Measurements from ENCODE around the gene CDX2.
"Not testable (repeated sequence)": the region's sequence is repeated elsewhere in the genome, so short reads cannot be mapped to it uniquely, and the experiment has no call there.

The CDX2 gene

GRCh38 chr13:27965740-27966640 lies 3.1 kb downstream of the CDX2 start:
- no peak for DNase-seq (ENCODE audit: extremely low read depth in 1 of 2, low read depth in 1 of 2)

GRCh38 chr13:27965343-27965739 lies 3.8 kb downstream of the CDX2 start:
- no peak for DNase-seq (ENCODE audit: extremely low read depth in 1 of 2, low read depth in 1 of 2)

DNA sequence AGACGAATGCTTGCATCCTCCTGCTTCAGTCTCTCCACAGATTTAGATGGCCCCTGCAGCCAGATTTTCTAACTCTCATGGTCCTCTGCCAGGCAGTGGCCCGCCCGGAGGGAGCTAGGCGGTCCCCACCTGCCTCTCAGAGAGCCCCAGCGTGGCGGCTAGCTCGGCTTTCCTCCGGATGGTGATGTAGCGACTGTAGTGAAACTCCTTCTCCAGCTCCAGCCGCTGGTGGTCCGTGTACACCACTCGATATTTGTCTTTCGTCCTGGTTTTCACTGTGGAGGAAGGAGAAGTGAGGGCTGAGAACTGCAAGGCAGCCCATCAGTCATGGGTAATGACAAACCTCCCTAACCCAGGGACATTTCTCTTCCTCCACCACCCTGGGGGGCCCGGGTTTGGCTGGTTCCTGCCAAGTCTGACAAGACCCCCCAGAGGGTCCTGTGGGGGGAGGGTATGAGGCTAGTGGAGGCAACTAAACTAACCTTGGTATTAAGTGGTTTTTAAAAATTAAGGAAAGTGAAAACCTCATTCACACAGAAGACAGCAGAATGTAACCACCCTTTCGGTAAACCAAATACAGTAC lies 4.3 kb downstream of the CDX2 start:
- DNase-seq (ENCODE audit: extremely low read depth in 1 of 2, low read depth in 1 of 2), result no peak

- DNase-seq (ENCODE audit: extremely low read depth in 1 of 2, low read depth in 1 of 2), result not testable (repeated sequence)
Measured at GRCh38 chr13:27964206-27964605, 4.9 kb downstream of the CDX2 start.

DNA sequence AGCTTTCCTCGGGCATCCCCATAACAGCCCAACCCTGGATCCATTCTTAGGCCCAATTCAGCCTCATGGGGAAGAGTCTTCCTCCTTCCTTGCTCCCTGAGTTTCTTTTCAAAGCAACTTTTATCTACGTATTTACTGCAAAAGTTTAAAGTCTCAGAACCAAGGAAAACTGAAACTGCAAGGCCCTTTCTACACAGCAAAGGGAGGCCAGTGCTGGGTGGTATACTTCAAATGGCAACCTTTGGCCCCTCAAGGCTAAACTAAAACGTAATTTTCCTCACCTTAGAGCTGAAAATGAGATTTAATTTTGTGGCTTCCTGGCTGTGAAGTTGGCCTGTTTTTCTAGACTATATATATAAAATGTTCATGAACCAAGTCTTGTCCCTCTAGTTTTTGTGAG lies 5.6 kb downstream of the CDX2 start:
- no peak for DNase-seq (ENCODE audit: extremely low read depth in 1 of 2, low read depth in 1 of 2)

DNA sequence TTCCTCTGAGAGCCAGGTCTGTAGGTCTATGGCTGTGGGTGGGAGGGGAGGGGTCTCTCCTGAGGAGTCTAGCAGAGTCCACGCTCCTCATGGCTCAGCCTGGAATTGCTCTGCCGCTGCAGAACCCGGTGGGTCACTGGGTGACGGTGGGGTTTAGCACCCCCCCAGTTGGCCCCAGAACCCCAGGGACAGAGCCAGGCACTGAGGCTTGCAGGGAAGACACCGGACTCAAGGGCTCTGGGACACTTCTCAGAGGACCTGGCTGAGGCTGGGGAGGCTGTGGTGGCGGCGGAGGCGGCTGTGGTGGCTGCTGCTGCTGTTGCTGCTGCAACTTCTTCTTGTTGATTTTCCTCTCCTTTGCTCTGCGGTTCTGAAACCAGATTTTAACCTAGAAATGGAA lies 6.1 kb downstream of the CDX2 start:
- no peak for DNase-seq (ENCODE audit: extremely low read depth in 1 of 2, low read depth in 1 of 2)

- DNase-seq (ENCODE audit: extremely low read depth in 1 of 2, low read depth in 1 of 2), result no peak
Measured at GRCh38 chr13:27962128-27962841, 6.8 kb downstream of the CDX2 start.

- no peak for DNase-seq (ENCODE audit: extremely low read depth in 1 of 2, low read depth in 1 of 2)
Measured at GRCh38 chr13:27961227-27962085, 7.7 kb downstream of the CDX2 start.

DNA sequence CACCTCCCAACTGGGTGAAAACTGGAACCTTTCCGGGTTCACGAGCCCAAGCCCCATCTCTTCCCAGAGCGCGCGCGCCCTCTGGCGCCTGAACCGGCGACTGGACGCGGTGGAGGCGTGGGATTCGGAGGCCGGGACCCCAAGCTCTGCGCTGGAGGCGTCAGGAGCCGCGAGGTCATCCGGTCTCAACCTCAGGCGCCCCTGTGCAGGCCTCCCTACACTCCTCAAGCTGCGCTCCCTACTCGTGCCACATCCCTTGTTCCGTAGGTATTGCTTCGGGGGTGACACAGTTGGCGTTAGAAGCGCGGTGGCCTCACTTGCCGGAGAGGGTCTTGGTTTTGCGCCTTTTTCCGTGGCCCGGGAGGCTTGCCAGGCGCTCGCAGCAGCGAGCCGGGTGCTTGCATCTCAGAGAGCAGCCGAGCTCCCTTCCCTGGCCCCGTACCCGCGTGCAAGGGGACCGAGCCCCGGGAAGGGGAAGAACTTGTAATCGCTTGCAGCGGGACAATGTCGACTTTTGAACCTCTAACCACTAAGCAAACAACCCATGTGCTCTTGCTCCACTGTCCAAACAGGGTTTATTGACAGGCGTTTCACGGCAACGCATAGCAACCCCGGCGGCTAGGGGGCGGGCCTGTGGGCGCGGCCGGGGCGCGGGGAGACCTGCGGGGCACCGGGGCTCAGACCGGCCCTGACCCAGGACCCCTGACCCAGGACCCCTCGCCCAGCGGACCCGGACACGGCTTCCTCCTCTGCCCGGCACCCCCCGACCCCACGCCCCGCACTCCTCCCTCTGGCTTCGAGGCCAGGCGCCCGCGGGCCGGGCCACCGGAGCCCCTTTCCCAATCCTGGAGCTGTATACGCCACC lies 8.5 kb downstream of the CDX2 start:
- DNase-seq (ENCODE audit: extremely low read depth in 1 of 2, low read depth in 1 of 2), result no peak

GRCh38 chr13:27959976-27960361 lies 9.1 kb downstream of the CDX2 start:
- no peak for DNase-seq (ENCODE audit: extremely low read depth in 1 of 2, low read depth in 1 of 2)

DNA sequence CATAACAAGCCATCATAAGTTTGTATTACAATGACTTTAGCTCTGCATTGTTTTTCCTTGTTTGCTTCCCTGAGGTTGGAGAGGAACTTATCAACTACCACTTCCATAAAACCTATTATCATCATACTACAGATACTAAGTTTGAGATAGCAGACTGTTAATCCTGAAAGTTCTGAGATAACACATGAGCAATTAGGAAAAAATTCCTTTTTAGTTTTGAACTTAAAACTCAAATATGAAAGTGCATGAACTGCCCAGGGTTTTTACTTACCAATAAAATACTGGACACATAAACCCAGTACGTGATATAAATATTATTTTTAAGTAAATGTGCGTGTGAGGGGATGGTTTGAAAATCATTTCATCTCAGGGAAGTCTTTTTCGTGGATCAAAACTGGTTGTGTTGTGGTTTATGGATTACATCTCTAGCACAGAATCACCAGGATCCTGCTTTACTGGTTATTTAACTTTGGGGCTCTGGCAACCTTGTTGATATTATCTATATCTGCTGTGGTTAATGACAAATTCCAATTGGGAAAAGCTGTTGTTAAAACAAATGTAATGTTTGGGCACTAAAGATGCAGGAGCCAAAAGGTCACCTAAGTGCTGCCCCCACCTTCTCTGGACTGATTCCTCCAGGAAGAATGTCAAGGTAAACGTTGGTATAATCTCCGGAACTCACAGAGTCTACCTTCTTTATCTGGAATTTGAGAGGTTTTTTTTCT lies 12.4 kb downstream of the CDX2 start:
- DNase-seq (ENCODE audit: extremely low read depth in 1 of 2, low read depth in 1 of 2), result no peak

- no peak for DNase-seq (ENCODE audit: extremely low read depth in 1 of 2, low read depth in 1 of 2)
Measured at GRCh38 chr13:27955014-27955591, 14.0 kb downstream of the CDX2 start.

DNA sequence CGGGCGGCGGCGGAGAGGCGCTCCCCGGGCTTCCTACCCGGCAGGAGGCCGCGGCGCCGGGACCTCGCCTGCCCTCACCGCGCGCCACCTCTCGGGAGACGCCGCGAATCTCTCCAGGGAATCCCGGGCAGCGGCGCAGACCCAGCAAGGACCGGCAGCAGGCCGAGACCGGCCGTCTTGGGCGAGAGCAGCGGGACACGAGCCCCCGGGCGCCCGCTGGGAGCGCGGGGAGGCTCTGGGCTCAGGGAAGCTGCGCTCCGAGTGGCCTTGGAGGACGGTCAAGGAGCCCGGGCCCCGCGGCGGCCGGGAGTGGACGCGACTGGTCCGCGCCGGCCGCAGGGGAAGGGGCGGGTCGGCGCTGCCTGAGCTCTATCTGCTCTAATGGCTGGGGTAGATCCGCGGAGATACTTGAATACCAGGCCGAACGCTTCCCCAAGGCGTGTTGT lies 14.7 kb downstream of the CDX2 start:
- DNase-seq (ENCODE audit: extremely low read depth in 1 of 2, low read depth in 1 of 2), result no peak

GRCh38 chr13:27953676-27954405 lies 15.3 kb downstream of the CDX2 start:
- peak in 1 of 2 donors; percentile 41 for DNase-seq (ENCODE audit: extremely low read depth in 1 of 2, low read depth in 1 of 2)

DNA sequence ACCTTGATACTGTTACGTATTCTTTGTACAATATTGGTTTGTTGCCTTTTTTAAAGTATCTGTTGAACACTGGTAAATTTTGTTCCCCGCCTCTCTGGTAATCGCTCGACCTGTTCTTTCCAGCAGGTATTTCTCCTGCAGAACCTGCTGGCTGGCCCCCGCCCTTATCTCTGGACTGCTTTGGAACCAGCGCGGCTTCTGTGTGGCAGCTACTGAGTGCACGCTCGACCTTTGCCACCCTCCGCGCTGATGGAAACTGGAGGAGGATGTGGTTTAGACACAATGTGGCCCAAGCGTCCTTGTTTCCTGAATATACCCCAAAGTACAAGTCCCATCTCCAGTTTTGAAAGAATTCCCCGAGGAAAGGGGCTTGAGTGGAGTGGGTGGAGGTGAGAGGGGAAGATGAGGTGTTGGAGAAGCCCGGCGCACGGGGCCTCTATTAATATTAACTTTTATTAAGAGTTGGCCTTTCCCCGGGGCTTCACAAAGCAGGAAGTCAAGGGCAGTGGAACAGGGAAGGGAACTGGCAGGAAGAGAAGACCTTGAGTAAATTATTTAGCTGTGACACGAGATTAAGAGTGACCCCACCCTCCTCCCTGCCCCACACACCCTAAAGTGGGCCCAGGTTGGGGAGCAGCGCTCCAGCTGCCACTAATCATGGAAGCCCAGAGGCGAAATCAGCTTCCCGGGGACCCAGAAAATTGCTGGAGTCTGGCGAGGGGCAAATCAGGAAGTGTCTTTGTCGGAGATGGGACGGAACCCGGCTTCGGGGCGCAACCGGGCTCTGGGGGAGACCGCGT lies 16.0 kb downstream of the CDX2 start:
- no peak for DNase-seq (ENCODE audit: extremely low read depth in 1 of 2, low read depth in 1 of 2)

DNA sequence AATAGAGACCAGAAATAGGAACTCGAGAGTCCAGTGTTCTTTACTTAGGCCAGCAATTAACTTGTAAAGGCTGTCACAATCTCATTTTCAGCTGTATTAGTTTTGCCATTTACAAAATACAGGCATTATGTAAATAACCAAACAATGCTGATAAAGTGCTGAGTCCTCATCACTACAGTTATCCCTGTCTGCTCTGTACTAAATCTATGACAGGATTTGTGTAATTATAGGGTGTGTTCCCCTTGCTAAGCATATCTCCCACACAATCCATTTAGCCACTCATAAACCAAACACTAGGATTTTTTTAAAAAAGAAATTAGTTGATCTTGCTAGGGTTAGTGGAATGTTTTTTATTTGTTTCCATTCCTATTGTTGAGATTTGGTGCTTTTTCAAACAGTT lies 26.1 kb downstream of the CDX2 start:
- no peak for DNase-seq (ENCODE audit: extremely low read depth in 1 of 2, low read depth in 1 of 2)

DNA sequence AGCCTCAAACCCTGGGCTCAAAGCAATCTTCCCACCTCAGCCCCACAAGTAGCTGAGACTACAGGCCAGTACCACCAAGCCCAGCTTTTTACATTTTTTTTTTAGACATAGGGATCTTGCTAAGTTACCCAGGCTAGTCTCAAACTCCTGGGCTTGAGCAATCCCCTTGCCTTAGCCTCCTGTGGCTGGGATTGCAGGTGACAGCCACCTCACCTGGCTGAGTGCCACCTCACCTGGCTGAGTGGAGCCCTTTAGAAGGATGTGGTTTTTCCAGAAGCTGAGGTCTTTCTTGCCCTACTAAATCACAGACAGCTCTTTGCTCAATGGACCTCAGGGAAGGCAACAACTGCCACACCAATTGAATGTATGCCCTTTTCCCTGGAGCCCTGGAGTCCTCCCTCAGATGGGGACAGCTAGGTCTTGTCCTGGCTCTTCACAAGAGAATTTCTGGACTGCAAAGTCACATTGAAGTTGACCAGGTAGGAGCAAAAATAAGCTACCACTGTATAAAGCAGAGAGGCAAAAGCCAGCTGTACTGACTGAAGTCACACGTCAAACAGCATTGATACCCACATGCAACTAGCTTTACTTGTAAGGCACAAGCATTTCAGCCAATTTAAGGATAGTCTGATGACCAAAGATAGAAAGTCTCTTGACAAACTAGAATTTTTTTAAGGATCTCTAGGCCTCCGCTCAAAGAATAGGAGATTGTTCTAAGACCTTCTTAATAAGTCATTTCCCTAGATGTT lies 35.4 kb downstream of the CDX2 start:
- DNase-seq (ENCODE audit: extremely low read depth in 1 of 2, low read depth in 1 of 2), result no peak
